ENCODE data around the gene CCDC180. TPM values are rescaled to one million over a fixed set of nuclear protein-coding genes. Genes with fewer than 3 reads are reported as not detected.

Gene CCDC180
- 0.25 to 0.87 TPM (median 0.77 TPM) in 5 replicates for total RNA-seq (2022; extraction: Qiagen RNA extraction; ENCODE audit: low read depth)

GRCh38 chr9:97307500-97308163, at the start of gene CCDC180:
TSS of gene CCDC180 (plus strand) at chr9:97307659. CDS start at chr9:97308064, 405 bp downstream.

Other genes starting within 250 kb of the CCDC180 start
- gene TDRD7, start 104.4 kb downstream of the CCDC180 start, total RNA-seq (2022; extraction: Qiagen RNA extraction; ENCODE audit: low read depth) = 11.3 to 14.0 TPM (median 12.2 TPM) in 5 replicates
- 3.0 to 3.4 TPM (median 3.3 TPM) in 5 replicates for gene TMOD1, start 194.0 kb downstream of the CCDC180 start, total RNA-seq (2022; extraction: Qiagen RNA extraction; ENCODE audit: low read depth)

Data from A549 treated with DMSO at 1 μM for 4 hours (cell line).